ENCODE results near the gene SWI5.
"Not testable (repeated sequence)": the region's sequence is repeated elsewhere in the genome, so short reads cannot be mapped to it uniquely, and the experiment has no call there.

SWI5 gene

GRCh38 chr9:128279088-128280073, 3.3 kb downstream of the SWI5 start:
- DNase-seq: not testable (repeated sequence)

GRCh38 chr9:128280084-128280622, 4.1 kb downstream of the SWI5 start:
- no peak for DNase-seq

GRCh38 chr9:128282500-128282899, 6.4 kb downstream of the SWI5 start:
- no peak for DNase-seq

DNA sequence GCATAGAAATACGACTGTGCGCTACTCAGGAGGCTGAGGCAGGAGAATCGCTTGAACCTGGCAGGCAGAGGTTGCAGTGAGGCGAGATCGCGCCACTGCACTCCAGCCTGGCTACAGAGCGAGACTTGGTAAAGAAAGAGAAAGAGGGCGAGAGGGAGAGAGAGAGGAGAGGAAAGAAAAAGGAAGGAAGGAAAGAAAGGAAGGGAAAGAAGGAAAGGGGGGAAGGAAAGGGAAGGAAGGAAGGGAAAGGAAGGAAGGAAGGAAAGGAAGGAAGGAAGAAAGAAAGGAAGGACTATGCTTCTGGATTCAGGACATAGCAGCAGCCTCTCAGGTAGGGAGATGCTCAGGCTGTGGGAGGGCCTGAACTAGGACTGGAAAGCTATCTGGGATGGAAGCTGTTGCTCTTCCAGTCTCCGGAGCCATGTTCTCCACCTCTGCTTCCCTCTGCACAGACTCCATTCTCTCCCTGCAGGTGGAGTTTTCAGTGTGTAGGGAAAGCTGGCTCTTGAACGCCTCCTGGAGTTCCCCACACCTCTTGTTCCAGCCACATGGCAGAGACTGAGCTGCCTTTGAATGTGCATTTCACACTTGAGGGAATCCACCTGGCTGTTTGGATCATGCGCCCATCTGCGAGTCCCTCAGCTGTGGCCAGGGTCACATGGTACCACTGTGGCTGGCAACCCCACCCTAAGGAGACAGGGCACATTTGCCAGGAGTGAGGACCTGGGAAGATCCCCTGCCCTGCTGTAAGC, 9.1 kb downstream of the SWI5 start:
- DNase-seq: no peak

- no peak for DNase-seq
These were observed 10.4 kb downstream of the SWI5 start for GRCh38 chr9:128286440-128286839.

DNA sequence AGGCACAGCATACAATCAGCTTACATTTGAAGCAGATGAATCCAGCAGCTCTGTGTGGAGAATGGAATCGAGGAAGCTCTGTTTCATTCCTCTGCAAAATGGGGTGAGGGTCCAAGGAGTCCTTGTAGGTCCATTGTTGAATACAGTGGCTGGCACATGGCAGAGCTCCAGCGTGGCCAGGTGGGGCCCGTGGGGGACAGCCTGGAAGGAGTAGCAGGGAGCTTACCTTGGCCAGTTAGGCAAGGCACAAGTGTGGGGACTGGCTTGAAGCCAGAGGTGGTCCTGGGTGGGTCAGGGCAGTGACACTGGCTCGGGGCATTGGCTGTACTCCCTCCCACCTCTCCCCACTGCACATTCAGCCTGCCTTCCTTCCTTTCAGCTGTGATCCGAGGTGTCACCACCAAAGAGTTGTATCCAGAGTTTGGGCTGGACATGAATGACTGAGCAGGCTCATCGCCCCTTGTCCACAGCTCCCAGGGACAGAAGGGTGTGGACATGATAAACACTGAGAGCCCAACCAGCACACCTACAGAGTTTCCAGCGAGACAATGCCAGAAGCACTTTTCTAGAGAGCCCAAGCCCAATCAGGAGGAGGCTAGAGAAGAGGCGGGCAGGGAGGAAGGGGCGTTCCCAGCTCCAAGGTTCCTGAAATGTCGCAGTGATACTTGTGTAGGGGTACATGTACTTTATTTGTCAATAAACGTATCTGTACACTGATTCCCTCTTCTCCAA, 12.4 kb downstream of the SWI5 start:
- DNase-seq: no peak

DNA sequence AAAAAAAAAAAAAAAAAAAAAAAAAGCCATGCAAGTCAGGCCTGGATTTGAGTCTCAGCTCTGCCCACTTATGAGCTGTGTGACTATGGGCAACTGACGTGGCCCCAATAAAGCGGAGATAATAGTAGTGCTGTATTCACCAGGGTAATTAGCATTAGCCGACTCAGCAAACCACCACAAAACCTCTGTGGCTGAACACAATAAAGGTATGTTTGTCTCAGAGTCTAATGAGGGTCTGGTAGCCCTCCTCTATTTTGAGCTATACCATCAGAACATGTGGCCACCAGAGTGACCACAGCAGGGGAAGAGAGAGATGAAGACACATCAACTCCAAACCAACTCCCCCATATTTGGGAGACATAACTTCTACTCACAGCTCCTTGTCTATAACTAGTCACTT, 15.9 kb downstream of the SWI5 start:
- no peak for DNase-seq

DNA sequence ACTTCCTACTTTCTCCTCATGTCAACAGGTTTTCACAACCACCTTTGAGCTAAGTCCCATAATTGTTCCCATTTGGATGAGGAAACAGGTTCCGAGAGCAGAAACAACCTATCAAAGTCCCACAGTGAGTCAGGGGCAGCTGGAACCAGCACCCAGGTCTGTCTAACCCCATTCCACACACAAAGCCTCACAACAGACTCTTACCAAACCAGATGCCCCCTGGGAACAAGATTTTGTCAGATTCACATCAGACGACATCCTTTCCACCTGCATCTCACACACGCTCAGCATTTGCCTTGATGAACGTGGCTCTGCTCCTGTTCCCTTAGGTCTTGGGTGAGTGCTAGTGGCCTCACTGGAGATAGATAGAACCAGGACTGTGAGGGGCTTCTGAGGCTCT, 17.0 kb downstream of the SWI5 start:
- DNase-seq: no peak

- no peak for DNase-seq
These were observed 18.1 kb downstream of the SWI5 start for GRCh38 chr9:128294142-128294541.

GRCh38 chr9:128296340-128297220, 20.5 kb downstream of the SWI5 start:
- DNase-seq: no peak

DNA sequence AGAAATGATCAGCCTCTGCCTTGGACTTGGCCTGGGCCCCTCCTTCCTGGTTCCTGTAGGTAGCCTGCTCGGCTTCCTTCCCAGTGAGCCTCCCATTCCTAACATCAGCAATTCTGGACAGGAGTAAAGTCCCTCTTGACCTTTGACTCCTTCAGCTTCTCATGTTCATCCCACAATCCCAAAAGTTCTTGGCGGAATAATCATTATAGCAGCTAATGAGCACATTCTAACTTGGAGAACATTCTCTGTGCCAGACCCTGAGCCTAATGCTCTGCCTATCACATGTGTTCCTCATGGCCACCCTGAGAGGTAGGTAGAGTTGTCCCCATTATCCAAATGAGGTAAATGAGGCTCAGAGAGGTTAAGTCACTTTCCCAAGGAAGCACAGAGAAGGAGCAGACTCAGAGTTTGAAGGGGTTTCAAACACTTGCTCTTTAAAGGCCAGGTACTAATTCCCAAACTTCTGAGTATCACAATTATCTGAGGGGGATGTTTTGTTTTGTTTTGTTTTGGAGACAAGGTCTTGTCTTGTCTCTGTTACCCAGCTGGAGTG, 21.2 kb downstream of the SWI5 start:
- no peak for DNase-seq

- no peak for DNase-seq
These were observed 22.7 kb downstream of the SWI5 start for GRCh38 chr9:128298535-128299482.

- no peak for DNase-seq
These were observed 28.3 kb downstream of the SWI5 start for GRCh38 chr9:128304136-128304970.

DNA sequence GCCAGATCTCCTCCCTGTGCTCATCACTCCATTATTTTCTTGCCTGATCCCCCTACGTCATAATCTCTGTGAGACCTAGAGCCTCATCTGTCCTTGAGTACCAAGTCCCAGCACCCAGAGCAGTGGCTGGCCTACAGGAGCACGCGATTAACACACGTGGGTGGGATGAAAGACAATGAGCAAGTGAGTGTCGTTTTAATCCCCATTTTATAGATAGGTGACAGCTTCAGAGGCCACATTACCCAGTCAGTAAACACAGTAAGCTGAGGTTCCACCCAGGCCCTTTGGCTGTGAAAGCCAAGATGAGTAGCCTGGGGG, 28.9 kb downstream of the SWI5 start:
- DNase-seq: no peak

DNA sequence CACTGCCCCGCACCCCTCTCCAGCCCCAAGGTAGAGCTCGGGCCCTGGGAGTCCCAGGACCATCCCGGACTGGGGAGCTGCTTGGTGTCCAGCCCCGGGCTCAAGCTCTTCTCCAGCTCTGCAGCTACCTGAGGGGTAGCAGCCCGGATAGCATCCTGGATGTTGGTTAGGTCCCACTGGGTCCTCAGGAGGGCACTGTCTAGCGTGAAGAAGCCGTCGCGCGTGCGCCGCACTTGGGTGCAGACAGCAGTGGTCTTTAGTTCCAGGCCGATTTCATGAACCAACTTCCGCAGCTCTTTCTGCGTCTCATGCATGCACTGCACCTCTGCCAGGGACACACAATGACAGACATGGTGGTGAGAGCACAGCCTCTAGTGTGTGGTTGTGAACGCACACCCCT, 33.5 kb downstream of the SWI5 start:
- no peak for DNase-seq

GRCh38 chr9:128310461-128310860, 34.4 kb downstream of the SWI5 start:
- no peak for DNase-seq

DNA sequence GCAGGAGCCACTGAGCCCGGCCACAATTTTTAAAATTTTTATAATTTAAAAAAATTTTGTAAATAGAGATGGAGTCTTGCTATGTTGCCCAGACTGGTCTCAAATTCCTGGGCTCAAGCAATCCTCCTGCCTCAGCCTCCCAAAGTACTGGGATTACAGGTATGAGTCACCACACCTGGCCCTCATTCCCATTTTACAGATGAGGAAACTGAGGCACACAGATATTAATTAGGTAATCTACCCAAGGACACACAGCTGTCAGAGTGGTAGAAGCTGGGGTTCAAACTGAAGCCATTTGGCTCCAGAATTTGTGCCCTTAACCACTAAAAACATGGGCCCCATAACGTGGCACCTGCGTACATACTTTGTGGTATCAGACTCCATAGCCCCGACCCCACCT, 38.6 kb downstream of the SWI5 start:
- DNase-seq: no peak

GRCh38 chr9:128316421-128316820, 40.3 kb downstream of the SWI5 start:
- no peak for DNase-seq

DNA sequence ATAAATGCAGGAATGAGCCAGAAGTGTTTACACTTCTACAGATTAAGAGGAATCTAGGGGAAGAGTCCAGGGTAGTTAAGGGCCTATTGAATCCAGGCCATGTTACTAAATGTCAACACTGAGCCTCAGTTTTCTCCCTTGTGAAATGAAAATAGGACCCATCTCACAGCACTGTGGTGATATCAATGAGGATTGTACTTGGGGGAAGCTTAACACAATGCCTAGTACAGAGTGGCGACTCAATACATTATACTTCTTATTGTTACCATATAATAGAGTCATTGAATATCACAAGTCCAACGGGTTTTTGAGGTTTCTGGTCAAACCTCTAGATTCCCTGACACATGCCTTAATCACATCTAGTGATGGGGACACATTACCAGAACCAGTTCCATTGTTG, 41.6 kb downstream of the SWI5 start:
- DNase-seq: no peak

- no peak for DNase-seq
These were observed 45.3 kb downstream of the SWI5 start for GRCh38 chr9:128321343-128321742.

Measured in CD4-positive, alpha-beta T cell treated with Interleukin-17A for 1 hour (primary cell).